Measurements from ENCODE around the gene PPARD.

- TF ChIP-seq CTCF (IDR thresholded peaks at IDR 0.05; ENCODE audit: poor library complexity) (no peak), EZH2 (IDR thresholded peaks at IDR 0.05; ENCODE audit: borderline replicate concordance) (no peak), EZH2phosphoT487 (IDR thresholded peaks at IDR 0.05; ENCODE audit: low read depth, severe bottlenecking, unreplicated experiment) (no peak)
These were observed 905 bp downstream of the PPARD start for GRCh38 chr6:35343092-35343834.
